GM19455 (cell line): ENCODE measurements around the gene DNAJB8.

Experiments
- ATAC-seq: cut with Tn5 transposase; IDR thresholded peaks from one replicate; pipeline ENCODE4 v1.9.1; 2021; ENCODE audit not compliant: unreplicated experiment

The DNAJB8 gene

DNA sequence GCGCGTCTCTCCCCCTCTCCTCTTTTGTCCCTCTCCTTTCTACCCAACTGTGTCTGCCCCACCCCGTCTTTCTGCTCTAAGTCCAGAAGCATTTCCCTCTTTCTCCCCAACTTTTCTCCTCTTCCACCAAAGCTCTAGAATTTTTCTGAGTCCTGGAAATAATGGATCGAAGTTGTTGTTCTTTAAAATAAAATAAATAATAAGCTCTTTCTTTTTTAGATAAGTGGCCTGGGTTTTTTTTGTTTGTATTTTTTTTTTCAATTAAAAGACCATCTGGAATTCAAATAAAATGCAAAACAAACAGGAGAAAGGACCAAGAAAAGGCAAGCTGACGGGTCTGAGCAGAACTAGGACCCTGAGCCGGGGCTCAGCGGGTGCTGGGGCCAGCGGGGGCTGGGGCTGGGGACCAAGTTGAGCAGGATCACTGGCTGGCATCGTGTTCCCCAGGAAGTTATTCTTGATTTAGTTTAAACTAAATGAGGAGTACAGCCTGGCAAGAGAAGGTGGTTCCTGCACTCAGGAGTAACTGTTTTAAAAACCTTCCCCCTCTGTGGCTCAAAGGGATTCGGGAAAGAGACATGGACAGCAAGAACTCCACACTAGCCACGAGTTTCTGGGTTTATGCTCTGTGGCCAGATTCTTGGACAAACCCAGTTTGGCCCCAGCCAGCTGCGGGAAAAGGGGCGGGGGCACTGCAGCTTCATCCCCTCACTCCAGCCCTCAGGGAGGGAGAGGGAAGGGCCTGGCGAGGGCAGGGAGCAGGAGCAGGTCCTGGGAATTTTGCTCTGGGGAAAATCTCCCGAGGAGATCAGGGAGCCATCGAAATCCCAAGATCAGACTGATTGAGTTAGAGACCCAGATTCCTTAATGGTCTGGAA, 18.0 kb upstream of the DNAJB8 start:
- ATAC-seq, result no peak

DNA sequence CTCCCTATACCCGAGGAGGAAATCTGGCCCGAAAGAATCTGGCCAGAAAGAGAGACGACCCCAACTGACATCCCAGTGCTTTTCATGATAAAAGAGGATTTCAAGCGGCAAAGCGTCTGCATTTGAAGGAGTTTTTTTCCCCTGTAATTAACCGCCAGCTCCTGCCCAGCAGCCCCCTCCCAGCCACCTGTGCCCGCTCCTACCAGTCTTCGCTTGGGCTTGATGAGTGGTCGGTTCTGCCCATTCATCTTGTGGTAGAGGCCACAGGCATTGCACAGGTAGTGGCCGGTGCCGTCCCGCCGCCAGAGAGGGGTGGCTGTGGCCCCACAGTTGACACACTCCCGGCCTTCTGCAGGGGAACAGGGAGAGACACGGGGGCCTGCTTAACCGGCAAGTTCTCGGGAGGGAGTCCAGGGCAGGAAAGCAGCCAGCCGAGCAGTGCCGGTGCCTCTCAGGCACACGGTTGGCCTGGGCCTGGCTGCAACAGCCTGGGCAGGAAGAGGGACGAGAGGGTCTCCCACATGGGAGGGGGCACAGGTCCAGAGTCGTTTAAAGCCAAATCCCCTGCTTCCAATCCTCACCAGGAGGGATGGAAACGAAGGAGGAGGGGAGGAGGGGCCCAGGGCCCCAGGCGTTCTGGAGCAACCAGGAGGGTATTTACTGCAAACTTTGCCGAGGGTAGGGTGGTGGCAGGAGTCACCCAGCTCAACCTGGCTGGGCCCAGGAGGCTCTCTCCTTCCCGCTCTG, 17.1 kb upstream of the DNAJB8 start:
- no peak for ATAC-seq

DNA sequence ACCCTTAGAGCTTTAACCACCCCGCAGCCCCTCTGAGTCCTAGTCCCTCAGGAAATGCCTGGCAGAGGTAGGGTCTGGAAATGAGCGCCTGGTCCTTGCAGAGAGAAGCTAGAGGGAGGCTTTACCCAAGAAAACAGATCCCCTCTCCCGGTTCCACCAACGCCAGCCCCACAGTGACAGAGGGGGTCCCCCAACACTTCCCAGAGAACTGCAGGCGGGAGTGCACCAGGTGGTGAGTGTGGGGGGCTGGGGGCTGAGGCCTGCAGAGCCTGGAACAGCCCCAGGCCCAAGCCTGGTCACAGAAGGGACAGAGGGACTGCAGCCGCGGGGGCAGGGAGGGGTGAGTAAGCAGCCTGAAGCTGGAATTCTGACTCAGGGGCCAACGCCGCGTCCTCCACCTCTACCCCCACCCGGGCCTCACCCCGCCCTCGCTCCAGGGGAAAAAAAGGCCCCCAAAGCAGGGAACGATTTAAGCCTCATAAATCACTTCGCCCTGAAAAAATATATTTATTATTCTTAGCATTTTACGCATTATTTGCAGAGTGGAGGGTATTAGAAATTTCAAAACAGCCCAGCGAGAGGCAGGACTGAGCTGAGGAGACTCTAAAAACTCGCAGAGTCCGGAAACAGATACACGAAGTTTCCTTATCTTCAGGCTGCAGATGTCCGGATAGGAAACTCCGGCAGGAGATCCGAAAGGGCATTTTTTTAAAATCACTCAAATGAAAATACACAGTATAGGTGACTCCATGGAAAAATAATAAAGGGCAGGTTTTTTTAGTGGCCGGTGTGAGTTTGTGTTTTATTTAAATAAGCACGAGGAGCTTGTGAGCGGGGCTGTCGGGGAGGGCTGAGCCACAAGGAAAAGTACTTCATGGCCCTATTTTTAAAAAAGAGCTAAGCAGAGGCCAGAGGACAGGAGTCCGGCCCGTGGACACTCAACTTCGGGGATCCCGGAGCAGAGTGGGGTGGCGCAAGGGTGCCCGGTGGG, 16.3 kb upstream of the DNAJB8 start:
- no peak for ATAC-seq

DNA sequence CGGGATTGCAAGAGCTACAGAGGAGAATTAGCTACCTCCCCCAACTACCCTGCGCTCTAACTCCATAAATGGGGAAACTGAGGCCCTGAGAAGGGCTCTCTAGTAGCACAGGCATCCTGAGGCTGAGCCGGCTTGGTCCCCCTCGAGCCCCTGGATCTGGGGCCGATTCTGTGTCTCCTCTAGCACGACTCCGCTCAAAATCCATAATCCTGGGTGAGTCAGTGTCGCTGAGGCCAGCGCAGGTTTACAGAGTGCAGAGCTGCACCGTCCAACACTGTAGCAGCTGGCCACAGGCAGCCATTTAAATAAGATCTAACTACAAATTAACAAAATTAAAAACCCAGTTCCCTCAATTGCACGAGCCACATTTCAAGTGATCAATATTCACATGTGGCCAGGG, 15.5 kb upstream of the DNAJB8 start:
- no peak for ATAC-seq

- ATAC-seq, result no peak
These were observed 14.8 kb upstream of the DNAJB8 start for GRCh38 chr3:128481438-128481942.

- no peak for ATAC-seq
These were observed 14.2 kb upstream of the DNAJB8 start for GRCh38 chr3:128480717-128481437.

GRCh38 chr3:128480278-128480677, 13.6 kb upstream of the DNAJB8 start:
- ATAC-seq, result no peak

DNA sequence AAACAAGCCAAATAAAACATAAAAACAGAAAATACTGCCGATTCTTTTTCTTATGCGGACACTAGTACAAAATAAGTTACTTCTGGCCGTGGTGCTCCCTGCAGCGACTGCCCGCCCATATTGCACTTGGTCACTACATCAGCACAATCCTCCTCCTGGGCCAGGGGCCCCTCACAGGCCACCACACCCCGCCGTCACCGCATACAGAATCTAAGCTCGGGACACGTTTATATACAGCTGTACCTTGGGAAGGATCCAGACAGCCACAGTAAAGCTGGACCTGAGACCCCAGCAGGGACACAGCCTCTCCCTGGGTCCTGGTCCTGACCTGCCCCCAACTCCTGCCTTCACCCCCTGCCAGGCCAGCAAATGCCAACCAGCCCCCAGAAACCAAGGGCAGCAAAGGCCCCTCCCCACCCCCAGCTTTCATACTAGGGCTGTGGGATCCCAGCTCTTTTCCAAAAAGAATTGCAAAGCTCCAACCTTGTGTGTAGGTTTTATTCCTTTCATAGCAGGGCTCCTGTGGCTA, 12.9 kb upstream of the DNAJB8 start:
- ATAC-seq, result no peak

- ATAC-seq, result no peak
These were observed 12.2 kb upstream of the DNAJB8 start for GRCh38 chr3:128478576-128479506.

DNA sequence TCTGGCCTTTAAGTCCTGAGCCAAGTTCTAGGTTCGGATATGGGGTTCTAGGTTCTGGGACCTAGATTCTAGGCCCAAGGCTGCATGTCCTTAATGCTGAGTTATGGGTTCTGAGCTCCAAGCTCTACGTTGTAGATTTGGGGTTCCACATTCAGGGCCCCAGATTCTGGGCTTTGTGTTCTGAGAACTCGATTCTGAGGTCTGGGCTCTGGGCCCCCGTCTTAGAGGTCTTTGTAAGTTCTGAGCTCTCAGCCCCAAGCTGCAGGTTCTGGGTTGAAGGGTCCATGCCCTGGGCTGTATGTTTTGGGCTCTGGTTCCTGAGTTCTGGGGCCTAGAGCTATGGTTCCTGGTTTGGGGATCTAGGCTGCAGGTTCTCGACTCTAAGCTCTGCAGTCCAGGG, 10.0 kb upstream of the DNAJB8 start:
- ATAC-seq, result no peak

GRCh38 chr3:128475355-128475754, 8.7 kb upstream of the DNAJB8 start:
- ATAC-seq, result no peak

- ATAC-seq, result no peak
These were observed 7.0 kb upstream of the DNAJB8 start for GRCh38 chr3:128473737-128474136.

GRCh38 chr3:128473180-128473519, 6.5 kb upstream of the DNAJB8 start:
- no peak for ATAC-seq

GRCh38 chr3:128472449-128473179, 5.9 kb upstream of the DNAJB8 start:
- ATAC-seq, result no peak

GRCh38 chr3:128471720-128472119, 5.0 kb upstream of the DNAJB8 start:
- no peak for ATAC-seq

- ATAC-seq, result no peak
These were observed 4.4 kb upstream of the DNAJB8 start for GRCh38 chr3:128471110-128471509.

- no peak for ATAC-seq
These were observed 3.6 kb upstream of the DNAJB8 start for GRCh38 chr3:128470134-128470899.

- no peak for ATAC-seq
These were observed 2.9 kb upstream of the DNAJB8 start for GRCh38 chr3:128469556-128469955.
